ENCODE data around the gene MRFAP1L1. TPM values are rescaled to one million over a fixed set of nuclear protein-coding genes. Genes with fewer than 3 reads are reported as not detected.
A peak's percentile ranks its signal among the peaks of the same experiment; 100 is the strongest.

MRFAP1L1 gene
- total and polyA plus RNA-seq, 2 donors (not counting 3 experiments of a cell fraction or from before 2014, with no cell fraction given), result 28.7 to 42.0 TPM

DNA sequence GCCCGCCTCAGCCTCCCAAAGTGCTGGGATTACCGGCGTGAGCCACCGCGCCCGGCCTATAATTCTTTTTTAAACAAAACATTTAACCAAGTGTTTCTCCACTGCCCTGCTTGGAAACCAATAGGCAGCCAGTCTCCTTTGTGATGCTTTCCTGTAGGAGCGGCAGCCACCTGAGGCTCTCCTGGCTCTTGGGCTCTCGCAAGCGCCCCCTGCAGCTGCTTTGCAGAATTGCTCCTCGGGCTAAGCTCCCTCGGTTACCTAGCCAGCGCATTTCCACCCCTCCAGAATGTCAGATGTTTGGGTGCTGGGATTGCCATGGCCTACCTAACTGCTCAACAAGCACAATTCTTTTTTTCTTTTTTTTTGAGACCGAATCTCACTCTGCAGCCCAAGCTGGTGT lies 8.3 kb downstream of the MRFAP1L1 start:
- intact Hi-C loops (cut with micrococcal nuclease) (no loop called here), dilution Hi-C loops (cut with MboI; ENCODE audit: extremely low pct_ligation_motif_present, low sequenced_read_pairs) (no loop called here)
- ChIA-PET CTCF (interaction anchor here (0.7 to 1.0 kb wide), 3 partner anchors 8 to 11 kb away, joined by 3 to 4 read pairs (median 3); partner anchors contain the start of gene MRFAP1L1), POLR2A (no interaction called here)
- H3K27me3 ChIP-seq (ENCODE audit: control insufficient read depth in 2 of 2, insufficient read depth in 2 of 2, low read length in 2 of 2), result no peaks in the 10 kb centered on the region
- peaks cover 0 to 4% of the 10 kb centered on the region in 2 experiments for H3K36me3 ChIP-seq (ENCODE audit: control insufficient read depth in 2 of 2, extremely low read depth in 1 of 2, insufficient read depth in 2 of 2, low read length in 2 of 2)
- H3K4me3 ChIP-seq (replicated peaks in 1 of 3; ENCODE audit: insufficient read depth in 1 of 3, low read depth in 1 of 3, low read length in 3 of 3), result no peak overlapping the region
- peaks cover 16% of the 10 kb centered on the region for H3K79me2 ChIP-seq (ENCODE audit: control insufficient read depth, insufficient read depth, low read length)
- BruUV-seq (replicated peaks), result no TSS peak
- H3K9ac ChIP-seq (replicated peaks; ENCODE audit: extremely low read depth, insufficient read depth, low read length), result no peak overlapping the region
- FAIRE-seq (no peak), DNase-seq (ENCODE audit: low read depth, low spot score) (no peak)
- no peaks in the 10 kb centered on the region for H3K9me1 ChIP-seq (replicated peaks; ENCODE audit: control insufficient read depth, extremely low read depth, insufficient read depth, low read length)
- TF ChIP-seq, protein P1, sequence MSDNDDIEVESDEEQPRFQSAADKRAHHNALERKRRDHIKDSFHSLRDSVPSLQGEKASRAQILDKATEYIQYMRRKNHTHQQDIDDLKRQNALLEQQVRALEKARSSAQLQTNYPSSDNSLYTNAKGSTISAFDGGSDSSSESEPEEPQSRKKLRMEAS (IDR thresholded peaks at IDR 0.05; ENCODE audit: insufficient read depth, insufficient read length), result no peak
- TF ChIP-seq GATA2 (IDR thresholded peaks at IDR 0.05; ENCODE audit: insufficient read depth, insufficient read length, low read depth, low read length), result no peak
- TF ChIP-seq, protein P2, sequence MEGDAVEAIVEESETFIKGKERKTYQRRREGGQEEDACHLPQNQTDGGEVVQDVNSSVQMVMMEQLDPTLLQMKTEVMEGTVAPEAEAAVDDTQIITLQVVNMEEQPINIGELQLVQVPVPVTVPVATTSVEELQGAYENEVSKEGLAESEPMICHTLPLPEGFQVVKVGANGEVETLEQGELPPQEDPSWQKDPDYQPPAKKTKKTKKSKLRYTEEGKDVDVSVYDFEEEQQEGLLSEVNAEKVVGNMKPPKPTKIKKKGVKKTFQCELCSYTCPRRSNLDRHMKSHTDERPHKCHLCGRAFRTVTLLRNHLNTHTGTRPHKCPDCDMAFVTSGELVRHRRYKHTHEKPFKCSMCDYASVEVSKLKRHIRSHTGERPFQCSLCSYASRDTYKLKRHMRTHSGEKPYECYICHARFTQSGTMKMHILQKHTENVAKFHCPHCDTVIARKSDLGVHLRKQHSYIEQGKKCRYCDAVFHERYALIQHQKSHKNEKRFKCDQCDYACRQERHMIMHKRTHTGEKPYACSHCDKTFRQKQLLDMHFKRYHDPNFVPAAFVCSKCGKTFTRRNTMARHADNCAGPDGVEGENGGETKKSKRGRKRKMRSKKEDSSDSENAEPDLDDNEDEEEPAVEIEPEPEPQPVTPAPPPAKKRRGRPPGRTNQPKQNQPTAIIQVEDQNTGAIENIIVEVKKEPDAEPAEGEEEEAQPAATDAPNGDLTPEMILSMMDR (IDR thresholded peaks at IDR 0.05; ENCODE audit: extremely low read depth in 1 of 2, insufficient read depth in 1 of 2, low read depth in 1 of 2, low read length in 2 of 2), result peak; percentile 14 to 38
- TF ChIP-seq MYC (IDR thresholded peaks at IDR 0.05; ENCODE audit: low read depth, low read length), result no peak
- H3K9me3 ChIP-seq (replicated peaks; ENCODE audit: control insufficient read depth, insufficient read depth, low read length), result no peaks in the 10 kb centered on the region
- H2AFZ ChIP-seq (ENCODE audit: low read depth, low read length), result no peak overlapping the region
- H3K4me2 ChIP-seq (ENCODE audit: insufficient read depth, low read length), result no peak overlapping the region
- H3K27ac ChIP-seq (ENCODE audit: insufficient read depth, low read depth, low read length), result no peak overlapping the region
- H3K4me1 ChIP-seq (ENCODE audit: control insufficient read depth, extremely low read depth, insufficient read depth, low read length), result no peaks in the 10 kb centered on the region
- no peaks in the 10 kb centered on the region for H4K20me1 ChIP-seq (replicated peaks; ENCODE audit: control insufficient read depth, extremely low read depth, insufficient read depth, low read length)

DNA sequence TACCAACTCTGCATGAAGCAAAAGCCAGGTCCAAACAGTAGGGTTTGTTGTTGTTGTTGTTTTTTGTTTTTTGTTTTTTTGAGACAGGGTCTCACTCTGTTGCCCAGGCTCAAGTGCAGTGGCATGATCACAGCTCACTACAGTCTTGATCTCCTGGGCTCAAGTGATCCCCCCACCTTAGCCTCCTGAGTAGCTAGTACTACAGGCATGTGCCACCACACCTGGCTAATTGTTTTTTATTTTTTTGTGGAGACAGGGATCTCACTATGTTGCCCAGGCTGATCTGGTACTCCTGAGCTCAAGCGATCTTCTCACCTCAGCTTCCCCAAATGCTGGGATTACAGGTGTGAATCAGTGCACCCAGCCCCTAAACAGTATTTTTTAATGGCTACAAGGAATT lies 9.8 kb downstream of the MRFAP1L1 start:
- BruUV-seq (replicated peaks), result no TSS peak
- H3K4me2 ChIP-seq (ENCODE audit: insufficient read depth, low read length), result no peak overlapping the region
- H3K9ac ChIP-seq (replicated peaks; ENCODE audit: extremely low read depth, insufficient read depth, low read length), result no peak overlapping the region
- dilution Hi-C loops (cut with MboI; ENCODE audit: extremely low pct_ligation_motif_present, low sequenced_read_pairs), result no loop called here
- H3K79me2 ChIP-seq (ENCODE audit: control insufficient read depth, insufficient read depth, low read length), result peaks cover 4% of the 10 kb centered on the region
- POLR2A ChIA-PET, result no interaction called here
- no peak for TF ChIP-seq JUN (IDR thresholded peaks at IDR 0.05; ENCODE audit: borderline replicate concordance, insufficient read depth, insufficient read length, low read depth)
- TF ChIP-seq POLR2AphosphoS5 (IDR thresholded peaks at IDR 0.05; ENCODE audit: insufficient read depth, low read depth, low read length), result no peak
- no peak for TF ChIP-seq GATA2 (IDR thresholded peaks at IDR 0.05; ENCODE audit: insufficient read depth, insufficient read length, low read depth, low read length)
- TF ChIP-seq, protein P1 (IDR thresholded peaks at IDR 0.05; ENCODE audit: insufficient read depth, insufficient read length), result no peak
- no peak for TF ChIP-seq MYC (IDR thresholded peaks at IDR 0.05; ENCODE audit: low read depth, low read length)
- TF ChIP-seq POLR2A (IDR thresholded peaks at IDR 0.05; ENCODE audit: low read depth, low read length), result no peak
- no peak for TF ChIP-seq EZH2 (IDR thresholded peaks at IDR 0.05; ENCODE audit: borderline replicate concordance, low read depth, low read length, severe bottlenecking)
- TF ChIP-seq, protein P2 (IDR thresholded peaks at IDR 0.05; ENCODE audit: extremely low read depth in 1 of 2, insufficient read depth in 1 of 2, low read depth in 1 of 2, low read length in 2 of 2), result no peak
- no peak for TF ChIP-seq FOS (IDR thresholded peaks at IDR 0.05; ENCODE audit: borderline replicate concordance, insufficient read depth, low read length)
- H3K9me3 ChIP-seq (replicated peaks; ENCODE audit: control insufficient read depth, insufficient read depth, low read length), result no peaks in the 10 kb centered on the region
- no peak for DNase-seq (ENCODE audit: low read depth, low spot score)
- no peak overlapping the region for H2AFZ ChIP-seq (ENCODE audit: low read depth, low read length)
- no peaks in the 10 kb centered on the region for H3K27me3 ChIP-seq (ENCODE audit: control insufficient read depth in 2 of 2, insufficient read depth in 2 of 2, low read length in 2 of 2)
- no peak for FAIRE-seq
- H3K27ac ChIP-seq (ENCODE audit: insufficient read depth, low read depth, low read length), result no peak overlapping the region
- H4K20me1 ChIP-seq (replicated peaks; ENCODE audit: control insufficient read depth, extremely low read depth, insufficient read depth, low read length), result no peaks in the 10 kb centered on the region
- CTCF ChIA-PET, result interaction anchor here (0.9 to 1.5 kb wide), 3 partner anchors 10 to 274 kb away, joined by 3 to 4 read pairs (median 4); partner anchors contain the start of gene MRFAP1L1
- H3K4me1 ChIP-seq (ENCODE audit: control insufficient read depth, extremely low read depth, insufficient read depth, low read length), result peaks cover under 1% of the 10 kb centered on the region
- intact Hi-C loops (cut with micrococcal nuclease), result no loop called here
- peaks cover 0 to 4% of the 10 kb centered on the region in 2 experiments for H3K36me3 ChIP-seq (ENCODE audit: control insufficient read depth in 2 of 2, extremely low read depth in 1 of 2, insufficient read depth in 2 of 2, low read length in 2 of 2)
- no peak overlapping the region for H3K4me3 ChIP-seq (replicated peaks in 1 of 3; ENCODE audit: insufficient read depth in 1 of 3, low read depth in 1 of 3, low read length in 3 of 3)
- H3K9me1 ChIP-seq (replicated peaks; ENCODE audit: control insufficient read depth, extremely low read depth, insufficient read depth, low read length), result no peaks in the 10 kb centered on the region

Measured in endothelial cell of umbilical vein (primary cell).